GM12865 (cell line): Measurements from ENCODE around the gene ZNF69.
A peak's percentile ranks its signal among the peaks of the same experiment; 100 is the strongest.
"Not testable (repeated sequence)": the region's sequence is repeated elsewhere in the genome, so short reads cannot be mapped to it uniquely, and the experiment has no call there.

Experiments
- DNase-seq: peaks from one replicate; pipeline ENCODE4 v3.0.0; 2010; ENCODE audit warnings: low read depth
- H3K4me3 ChIP-seq: 2 replicates; pipeline ENCODE4 v1.5.1; 2011; ENCODE audit warnings: mild to moderate bottlenecking, low read depth, low read length, control low read depth
- CTCF ChIP-seq: IDR thresholded peaks from 2 replicates; pipeline ENCODE4 v1.5.1; 2011; ENCODE audit warnings: low read length, control low read depth, low read depth, inconsistent platforms; ENCODE audit not compliant: insufficient read depth; ENCODE audit errors: missing control alignments

Gene ZNF69

DNA sequence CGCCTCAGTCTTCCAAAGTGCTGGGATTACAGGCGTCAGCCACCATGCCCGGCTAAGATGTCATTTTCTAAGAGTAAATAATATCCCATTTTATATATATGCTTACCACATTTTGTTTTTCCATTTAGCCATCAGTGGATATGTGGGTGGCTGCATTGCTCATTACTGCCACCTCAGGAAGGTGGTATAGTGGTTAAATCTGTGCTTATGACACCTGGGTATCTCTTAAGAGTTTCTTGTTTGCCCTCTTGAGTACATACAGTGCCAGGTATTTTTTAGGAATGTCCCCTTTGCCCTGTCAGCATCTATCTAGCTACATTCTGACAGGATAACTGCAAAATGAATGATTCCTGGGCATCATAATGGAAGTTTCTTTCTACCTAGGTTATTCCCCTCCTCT lies 14.6 kb downstream of the ZNF69 start:
- no peak for DNase-seq
- no peak overlapping the region for H3K4me3 ChIP-seq
- TF ChIP-seq CTCF: no peak

- TF ChIP-seq CTCF: no peak
- no peak overlapping the region for H3K4me3 ChIP-seq
These were observed 18.3 kb downstream of the ZNF69 start for GRCh38 chr19:11905928-11906327.

GRCh38 chr19:11911937-11912336 lies 24.4 kb downstream of the ZNF69 start:
- H3K4me3 ChIP-seq, DNase-seq: not testable (repeated sequence)

More at GRCh38 chr19:11905928-11906327, 18.3 kb downstream of the ZNF69 start:
- DNase-seq: no peak

GRCh38 chr19:11914417-11915051 lies 27.0 kb downstream of the ZNF69 start:
- not testable (repeated sequence) for DNase-seq, H3K4me3 ChIP-seq

- no peak overlapping the region for H3K4me3 ChIP-seq
- TF ChIP-seq CTCF: no peak
- no peak for DNase-seq
These were observed 34.4 kb downstream of the ZNF69 start for GRCh38 chr19:11921852-11922495.

- peak; percentile 97 for DNase-seq
- no peak for TF ChIP-seq CTCF
- H3K4me3 ChIP-seq: peak within 1 kb of the TSS; percentile 99
These were observed 37.5 kb downstream of the ZNF69 start, which contains the start of gene ZNF700 for GRCh38 chr19:11924886-11925650. Gene ZNF700, plus strand, starts transcription at chr19:11925107. Its CDS starts 104 bp downstream, at chr19:11925211.

DNA sequence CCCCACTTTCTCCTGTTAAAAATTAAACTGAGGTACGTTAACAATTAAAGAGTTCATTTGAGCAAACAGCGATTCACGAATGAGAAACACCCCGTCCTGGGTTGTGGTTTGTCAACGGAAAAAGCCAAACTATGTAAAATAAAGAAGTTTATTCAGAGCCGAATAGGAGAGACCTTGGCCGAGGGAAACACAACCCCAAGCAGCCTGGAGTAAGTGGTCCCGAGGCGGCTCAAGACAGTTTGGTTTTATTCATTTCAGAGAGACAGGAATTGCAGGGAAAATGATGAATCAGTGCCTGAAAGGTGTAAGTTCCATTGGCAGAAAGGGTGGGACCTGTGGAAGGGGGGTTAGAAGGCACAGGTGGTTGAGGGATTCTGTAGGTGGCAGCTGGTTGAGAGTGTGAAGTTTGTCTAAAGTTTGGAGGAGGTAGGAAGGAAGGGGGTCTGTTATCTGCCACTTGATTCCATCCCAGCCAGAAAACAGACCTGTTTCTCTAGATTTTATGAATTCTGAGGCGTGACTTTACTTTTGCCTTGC lies 38.1 kb downstream of the ZNF69 start:
- peak overlapping the region; percentile 99 for H3K4me3 ChIP-seq
- not testable (repeated sequence) for DNase-seq

GRCh38 chr19:11927227-11927626 lies 39.6 kb downstream of the ZNF69 start:
- no peak for TF ChIP-seq CTCF
- H3K4me3 ChIP-seq: no peak overlapping the region

More at GRCh38 chr19:11927227-11927626, 39.6 kb downstream of the ZNF69 start:
- DNase-seq: no peak
